K562 (cell line): ENCODE measurements around the gene IGSF3. TPM values are rescaled to one million over a fixed set of nuclear protein-coding genes. Genes with fewer than 3 reads are reported as not detected.
A peak's percentile ranks its signal among the peaks of the same experiment; 100 is the strongest.

Source experiments
- POLR2H ChIP-seq: IDR thresholded peaks from 2 replicates; pipeline ENCODE4 v1.6.1; 2016; ENCODE audit warnings: missing genetic modification characterization, low read depth, mild to moderate bottlenecking, control low read depth, missing compliant biosample characterization, moderate library complexity
- ZBTB1 ChIP-seq: sonication (generic); formaldehyde crosslinking; IDR thresholded peaks from 2 replicates; pipeline ENCODE4 v1.8.1; 2023; ENCODE audit warnings: missing genetic modification reagents, low read depth, mild to moderate bottlenecking, borderline replicate concordance
- ZKSCAN3 ChIP-seq: fragments of 250-450 bp; sonication (Bioruptor Pico); IDR thresholded peaks from 2 replicates; pipeline ENCODE4 v1.4.0; 2020
- polyA plus RNA-seq, 8 experiments: library from polyadenylated mRNA; depleted of rRNA in 4 of 8; stranded (reverse) in 5 of 8; unstranded in 3 of 8; fragments of >200 nt; fragmentation: Nextera tagmentation in 2 of 8; fragmentation: Illumina TruSeq in 1 of 8; extraction: Ambion mirVana in 2 of 8; extraction: Trizol in 1 of 8; gene quantifications; 2 replicates each; pipeline versions ENCODE4 v1.2.1 to v1.2.3, GENCODE V29; 2011 to 2014; ENCODE audit warnings: inconsistent platforms in 1 of 8, missing spikeins in 1 of 8
- total RNA-seq, 7 experiments: library from RNA; depleted of rRNA in 6 of 7; stranded (reverse); fragments of >200 nt in 6 of 7; fragmentation: Illumina TruSeq in 2 of 7; extraction: Trizol in 2 of 7; gene quantifications; 2 replicates each; pipeline versions ENCODE4 v1.2.1 to v1.2.3, GENCODE V29; 2011 to 2021; ENCODE audit warnings: low replicate concordance in 1 of 7
- TF ChIP-seq, protein P1 (sequence below), 2 experiments: fragments of 450-650 bp; formaldehyde crosslinking in 1 of 2; IDR thresholded peaks; 2 replicates each; pipeline versions ENCODE4 v1.4.0 to v1.6.1; 2014 to 2020; ENCODE audit warnings: mild to moderate bottlenecking in 2 of 2, borderline replicate concordance in 1 of 2, low read depth in 1 of 2
- TF ChIP-seq, protein P2 (sequence below), 2 experiments: IDR thresholded peaks; 2 replicates each; pipeline ENCODE4 v1.6.1; 2012; ENCODE audit warnings: improper control_type of control experiment in 2 of 2, low read depth in 2 of 2, low read length in 2 of 2, borderline replicate concordance in 1 of 2
- TF ChIP-seq, protein P3 (sequence below), 2 experiments: fragments of 150-350 bp in 1 of 2; IDR thresholded peaks; 2 replicates each; pipeline ENCODE4 v1.6.1; 2012 to 2016; ENCODE audit warnings: low read depth in 2 of 2, low read length in 2 of 2, mild to moderate bottlenecking in 1 of 2, moderate library complexity in 1 of 2

IGSF3 gene
- total and polyA plus RNA-seq, 9 of the 15 experiments (the other 6 are each of a cell fraction or from before 2014, with no cell fraction given) = 1.1 to 15.0 (median 8.3) TPM

DNA sequence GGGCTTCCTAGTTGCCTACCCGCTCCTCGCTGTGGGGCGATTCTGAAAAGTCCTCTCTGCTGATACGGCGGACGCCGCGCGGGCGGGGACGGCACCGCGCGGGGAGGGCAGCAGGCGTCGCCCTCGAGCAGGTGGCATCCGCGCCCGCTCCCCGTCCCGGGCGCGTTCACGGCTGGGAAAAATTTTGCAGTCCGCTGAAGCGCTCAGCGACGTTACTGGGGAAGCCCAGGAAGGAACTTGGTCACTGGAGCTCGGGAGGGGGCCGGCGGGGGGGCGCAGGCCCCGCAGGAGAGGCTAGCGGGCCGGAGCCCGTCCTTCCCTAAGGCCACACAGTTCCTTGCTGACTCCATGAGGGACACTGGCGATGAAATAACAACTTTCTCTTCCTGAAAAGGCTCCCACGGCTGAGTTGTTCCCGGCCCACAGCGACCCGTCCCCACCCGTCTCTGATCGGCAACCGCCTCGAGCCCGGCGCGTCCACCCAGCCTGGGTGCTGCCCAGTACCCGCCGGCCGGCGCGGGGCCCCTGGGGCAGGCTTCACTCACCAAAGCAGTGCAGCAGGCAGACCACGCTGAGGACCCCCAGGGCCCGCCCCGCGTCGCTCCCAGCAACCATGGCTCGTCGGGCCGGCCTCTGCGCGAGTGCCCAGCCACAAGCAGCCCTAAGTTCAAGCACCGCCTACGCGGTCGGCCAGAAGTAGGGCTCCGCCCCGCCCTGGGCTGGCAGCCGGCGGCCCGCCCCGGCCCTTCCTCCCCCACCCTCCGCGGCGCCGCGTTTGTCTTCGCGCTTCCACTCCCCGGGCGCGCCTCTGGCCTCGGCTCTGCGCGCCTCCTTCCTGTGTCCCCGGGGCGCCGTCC is 96.9 kb downstream of the IGSF3 start, which contains the start of gene CD58 (continued):
- TF ChIP-seq, protein P1, sequence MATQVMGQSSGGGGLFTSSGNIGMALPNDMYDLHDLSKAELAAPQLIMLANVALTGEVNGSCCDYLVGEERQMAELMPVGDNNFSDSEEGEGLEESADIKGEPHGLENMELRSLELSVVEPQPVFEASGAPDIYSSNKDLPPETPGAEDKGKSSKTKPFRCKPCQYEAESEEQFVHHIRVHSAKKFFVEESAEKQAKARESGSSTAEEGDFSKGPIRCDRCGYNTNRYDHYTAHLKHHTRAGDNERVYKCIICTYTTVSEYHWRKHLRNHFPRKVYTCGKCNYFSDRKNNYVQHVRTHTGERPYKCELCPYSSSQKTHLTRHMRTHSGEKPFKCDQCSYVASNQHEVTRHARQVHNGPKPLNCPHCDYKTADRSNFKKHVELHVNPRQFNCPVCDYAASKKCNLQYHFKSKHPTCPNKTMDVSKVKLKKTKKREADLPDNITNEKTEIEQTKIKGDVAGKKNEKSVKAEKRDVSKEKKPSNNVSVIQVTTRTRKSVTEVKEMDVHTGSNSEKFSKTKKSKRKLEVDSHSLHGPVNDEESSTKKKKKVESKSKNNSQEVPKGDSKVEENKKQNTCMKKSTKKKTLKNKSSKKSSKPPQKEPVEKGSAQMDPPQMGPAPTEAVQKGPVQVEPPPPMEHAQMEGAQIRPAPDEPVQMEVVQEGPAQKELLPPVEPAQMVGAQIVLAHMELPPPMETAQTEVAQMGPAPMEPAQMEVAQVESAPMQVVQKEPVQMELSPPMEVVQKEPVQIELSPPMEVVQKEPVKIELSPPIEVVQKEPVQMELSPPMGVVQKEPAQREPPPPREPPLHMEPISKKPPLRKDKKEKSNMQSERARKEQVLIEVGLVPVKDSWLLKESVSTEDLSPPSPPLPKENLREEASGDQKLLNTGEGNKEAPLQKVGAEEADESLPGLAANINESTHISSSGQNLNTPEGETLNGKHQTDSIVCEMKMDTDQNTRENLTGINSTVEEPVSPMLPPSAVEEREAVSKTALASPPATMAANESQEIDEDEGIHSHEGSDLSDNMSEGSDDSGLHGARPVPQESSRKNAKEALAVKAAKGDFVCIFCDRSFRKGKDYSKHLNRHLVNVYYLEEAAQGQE (IDR thresholded peaks at IDR 0.05; ENCODE audit: borderline replicate concordance) = peak; percentile 56
- TF ChIP-seq, protein P1 (CRISPR knock-in tag; IDR thresholded peaks at IDR 0.05; ENCODE audit: low read depth) = 0 out of 2 replicates have a peak, but pooled peaks have one; percentile 76
- TF ChIP-seq, protein P2, sequence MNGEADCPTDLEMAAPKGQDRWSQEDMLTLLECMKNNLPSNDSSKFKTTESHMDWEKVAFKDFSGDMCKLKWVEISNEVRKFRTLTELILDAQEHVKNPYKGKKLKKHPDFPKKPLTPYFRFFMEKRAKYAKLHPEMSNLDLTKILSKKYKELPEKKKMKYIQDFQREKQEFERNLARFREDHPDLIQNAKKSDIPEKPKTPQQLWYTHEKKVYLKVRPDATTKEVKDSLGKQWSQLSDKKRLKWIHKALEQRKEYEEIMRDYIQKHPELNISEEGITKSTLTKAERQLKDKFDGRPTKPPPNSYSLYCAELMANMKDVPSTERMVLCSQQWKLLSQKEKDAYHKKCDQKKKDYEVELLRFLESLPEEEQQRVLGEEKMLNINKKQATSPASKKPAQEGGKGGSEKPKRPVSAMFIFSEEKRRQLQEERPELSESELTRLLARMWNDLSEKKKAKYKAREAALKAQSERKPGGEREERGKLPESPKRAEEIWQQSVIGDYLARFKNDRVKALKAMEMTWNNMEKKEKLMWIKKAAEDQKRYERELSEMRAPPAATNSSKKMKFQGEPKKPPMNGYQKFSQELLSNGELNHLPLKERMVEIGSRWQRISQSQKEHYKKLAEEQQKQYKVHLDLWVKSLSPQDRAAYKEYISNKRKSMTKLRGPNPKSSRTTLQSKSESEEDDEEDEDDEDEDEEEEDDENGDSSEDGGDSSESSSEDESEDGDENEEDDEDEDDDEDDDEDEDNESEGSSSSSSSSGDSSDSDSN (IDR thresholded peaks at IDR 0.05; ENCODE audit: borderline replicate concordance in 1 of 2, low read depth in 2 of 2, low read length in 2 of 2) = peak; percentile 52 to 69; a peak in 1 of 4 replicates
- peak; percentile 88 for TF ChIP-seq POLR2H
- no peak for TF ChIP-seq ZKSCAN3 (CRISPR knock-in tag)
- TF ChIP-seq, protein P3, sequence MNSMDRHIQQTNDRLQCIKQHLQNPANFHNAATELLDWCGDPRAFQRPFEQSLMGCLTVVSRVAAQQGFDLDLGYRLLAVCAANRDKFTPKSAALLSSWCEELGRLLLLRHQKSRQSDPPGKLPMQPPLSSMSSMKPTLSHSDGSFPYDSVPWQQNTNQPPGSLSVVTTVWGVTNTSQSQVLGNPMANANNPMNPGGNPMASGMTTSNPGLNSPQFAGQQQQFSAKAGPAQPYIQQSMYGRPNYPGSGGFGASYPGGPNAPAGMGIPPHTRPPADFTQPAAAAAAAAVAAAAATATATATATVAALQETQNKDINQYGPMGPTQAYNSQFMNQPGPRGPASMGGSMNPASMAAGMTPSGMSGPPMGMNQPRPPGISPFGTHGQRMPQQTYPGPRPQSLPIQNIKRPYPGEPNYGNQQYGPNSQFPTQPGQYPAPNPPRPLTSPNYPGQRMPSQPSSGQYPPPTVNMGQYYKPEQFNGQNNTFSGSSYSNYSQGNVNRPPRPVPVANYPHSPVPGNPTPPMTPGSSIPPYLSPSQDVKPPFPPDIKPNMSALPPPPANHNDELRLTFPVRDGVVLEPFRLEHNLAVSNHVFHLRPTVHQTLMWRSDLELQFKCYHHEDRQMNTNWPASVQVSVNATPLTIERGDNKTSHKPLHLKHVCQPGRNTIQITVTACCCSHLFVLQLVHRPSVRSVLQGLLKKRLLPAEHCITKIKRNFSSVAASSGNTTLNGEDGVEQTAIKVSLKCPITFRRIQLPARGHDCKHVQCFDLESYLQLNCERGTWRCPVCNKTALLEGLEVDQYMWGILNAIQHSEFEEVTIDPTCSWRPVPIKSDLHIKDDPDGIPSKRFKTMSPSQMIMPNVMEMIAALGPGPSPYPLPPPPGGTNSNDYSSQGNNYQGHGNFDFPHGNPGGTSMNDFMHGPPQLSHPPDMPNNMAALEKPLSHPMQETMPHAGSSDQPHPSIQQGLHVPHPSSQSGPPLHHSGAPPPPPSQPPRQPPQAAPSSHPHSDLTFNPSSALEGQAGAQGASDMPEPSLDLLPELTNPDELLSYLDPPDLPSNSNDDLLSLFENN (IDR thresholded peaks at IDR 0.05; ENCODE audit: low read depth in 2 of 2, low read length in 2 of 2) = peak in 1 of 2 experiments; percentile 77; a peak in 1 of 4 replicates
- no peak for TF ChIP-seq ZBTB1
